HepG2 (cell line): ENCODE results near the gene TEAD1. TPM values are rescaled to one million over a fixed set of nuclear protein-coding genes. Genes with fewer than 3 reads are reported as not detected.
A peak's percentile ranks its signal among the peaks of the same experiment; 100 is the strongest.

Experiments
- CTCF ChIP-seq: sonication (generic); formaldehyde crosslinking; IDR thresholded peaks from 2 replicates; pipeline ENCODE4 v1.5.0; 2020; ENCODE audit warnings: mild to moderate bottlenecking, missing genetic modification reagents, moderate library complexity
- FOXC1 ChIP-seq: sonication (generic); formaldehyde crosslinking; IDR thresholded peaks from 2 replicates; pipeline ENCODE4 v1.8.0; 2022; ENCODE audit warnings: mild to moderate bottlenecking, missing genetic modification reagents, borderline replicate concordance
- GATAD2A ChIP-seq: IDR thresholded peaks from 2 replicates; pipeline ENCODE4 v1.6.1; 2016
- SMAD9 ChIP-seq: sonication (generic); formaldehyde crosslinking; IDR thresholded peaks from 2 replicates; pipeline ENCODE4 v1.5.1; 2020; ENCODE audit warnings: mild to moderate bottlenecking, missing genetic modification reagents
- TEAD3 ChIP-seq: optimal IDR thresholded peaks from 2 replicates; pipeline ENCODE3; 2016; ENCODE audit warnings: borderline replicate concordance
- XRCC5 ChIP-seq: fragments of 200-400 bp; formaldehyde crosslinking; optimal IDR thresholded peaks from 2 replicates; pipeline ENCODE3; 2017; ENCODE audit warnings: mild to moderate bottlenecking, low read length
- ZBTB4 ChIP-seq: sonication (generic); formaldehyde crosslinking; IDR thresholded peaks from 2 replicates; pipeline ENCODE4 v1.4.0; 2020; ENCODE audit warnings: missing genetic modification reagents, mild to moderate bottlenecking, borderline replicate concordance
- ZFP1 ChIP-seq: IDR thresholded peaks from 2 replicates; pipeline ENCODE4 v1.6.1; 2016
- ZFP36L1 ChIP-seq: sonication (generic); formaldehyde crosslinking; IDR thresholded peaks from 2 replicates; pipeline ENCODE4 v1.8.0; 2022; ENCODE audit warnings: mild to moderate bottlenecking, missing genetic modification reagents, moderate library complexity
- ZNF503 ChIP-seq: sonication (generic); formaldehyde crosslinking; IDR thresholded peaks from 2 replicates; pipeline ENCODE4 v1.4.0; 2020; ENCODE audit warnings: missing genetic modification reagents
- ZNF597 ChIP-seq: sonication (generic); formaldehyde crosslinking; IDR thresholded peaks from 2 replicates; pipeline ENCODE4 v1.5.0; 2020; ENCODE audit warnings: missing genetic modification reagents
- ZNF800 ChIP-seq: sonication (generic); formaldehyde crosslinking; IDR thresholded peaks from 2 replicates; pipeline ENCODE4 v1.4.0; 2020; ENCODE audit warnings: missing genetic modification reagents
- ZSCAN20 ChIP-seq: sonication (generic); formaldehyde crosslinking; IDR thresholded peaks from 2 replicates; pipeline ENCODE4 v1.4.0; 2020; ENCODE audit warnings: missing genetic modification reagents, mild to moderate bottlenecking, borderline replicate concordance
- polyA plus RNA-seq, 8 experiments: library from polyadenylated mRNA; depleted of rRNA in 3 of 8; stranded (reverse) in 7 of 8; unstranded in 1 of 8; fragments of >200 nt; fragmentation: Illumina TruSeq in 4 of 8; extraction: Trizol in 4 of 8; gene quantifications; 2 replicates each; pipeline versions ENCODE4 v1.2.1 to v1.2.3, GENCODE V29; 2011 to 2016; ENCODE audit warnings: low read depth in 4 of 8, missing spikeins in 1 of 8, mixed read lengths in 1 of 8; ENCODE audit not compliant: insufficient read depth in 1 of 8
- total RNA-seq, 5 experiments: library from RNA; depleted of rRNA; stranded (reverse); fragments of >200 nt; fragmentation: Illumina TruSeq; extraction: Trizol; gene quantifications; 2 replicates each; pipeline ENCODE4 v1.2.3, GENCODE V29; 2016; ENCODE audit warnings: low read depth in 1 of 5
- TF ChIP-seq, protein P1 (sequence below): IDR thresholded peaks from 2 replicates; pipeline ENCODE4 v1.4.0; 2020; ENCODE audit warnings: mild to moderate bottlenecking, missing genetic modification reagents

The TEAD1 gene
- total and polyA plus RNA-seq, 2 of the 13 experiments (the other 11 are each of a cell fraction or from before 2014, with no cell fraction given) = 20.1 to 30.5 TPM

DNA sequence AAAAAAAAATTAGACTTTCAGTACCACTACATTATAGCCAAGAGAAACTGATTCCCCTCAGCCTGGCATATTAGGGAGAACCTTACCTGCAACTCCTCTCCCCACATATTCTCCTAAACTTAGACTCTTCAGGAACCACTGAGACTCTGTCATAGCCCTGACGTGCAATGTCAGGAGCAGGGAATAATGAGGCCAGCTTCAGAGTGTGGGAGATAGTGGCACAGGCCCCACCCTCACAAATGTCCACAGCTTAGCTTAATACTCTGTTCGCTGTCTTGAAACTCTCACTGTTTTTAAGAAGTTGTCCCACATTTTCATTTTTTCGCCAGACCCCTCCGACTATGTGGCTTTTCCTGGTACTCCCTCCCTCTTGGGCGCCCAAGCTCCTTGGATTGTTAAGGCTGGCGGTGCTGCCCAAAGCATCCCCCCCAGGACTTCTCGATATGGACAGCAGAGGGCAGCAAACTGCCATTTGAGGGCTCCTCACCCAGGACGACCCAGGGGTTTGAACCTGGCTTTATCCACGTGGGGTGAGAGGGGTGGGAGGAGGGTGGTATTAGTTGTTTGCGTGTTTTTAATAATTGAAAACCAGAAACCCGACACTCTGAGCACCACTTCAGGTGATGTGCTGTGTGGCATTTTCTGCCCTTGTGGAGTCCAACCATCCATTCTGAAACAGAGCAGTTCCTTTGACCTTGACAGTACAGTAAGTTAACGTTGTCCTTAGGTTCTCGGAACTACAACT lies 289.7 kb downstream of the TEAD1 start (continued):
- TF ChIP-seq, protein P1, sequence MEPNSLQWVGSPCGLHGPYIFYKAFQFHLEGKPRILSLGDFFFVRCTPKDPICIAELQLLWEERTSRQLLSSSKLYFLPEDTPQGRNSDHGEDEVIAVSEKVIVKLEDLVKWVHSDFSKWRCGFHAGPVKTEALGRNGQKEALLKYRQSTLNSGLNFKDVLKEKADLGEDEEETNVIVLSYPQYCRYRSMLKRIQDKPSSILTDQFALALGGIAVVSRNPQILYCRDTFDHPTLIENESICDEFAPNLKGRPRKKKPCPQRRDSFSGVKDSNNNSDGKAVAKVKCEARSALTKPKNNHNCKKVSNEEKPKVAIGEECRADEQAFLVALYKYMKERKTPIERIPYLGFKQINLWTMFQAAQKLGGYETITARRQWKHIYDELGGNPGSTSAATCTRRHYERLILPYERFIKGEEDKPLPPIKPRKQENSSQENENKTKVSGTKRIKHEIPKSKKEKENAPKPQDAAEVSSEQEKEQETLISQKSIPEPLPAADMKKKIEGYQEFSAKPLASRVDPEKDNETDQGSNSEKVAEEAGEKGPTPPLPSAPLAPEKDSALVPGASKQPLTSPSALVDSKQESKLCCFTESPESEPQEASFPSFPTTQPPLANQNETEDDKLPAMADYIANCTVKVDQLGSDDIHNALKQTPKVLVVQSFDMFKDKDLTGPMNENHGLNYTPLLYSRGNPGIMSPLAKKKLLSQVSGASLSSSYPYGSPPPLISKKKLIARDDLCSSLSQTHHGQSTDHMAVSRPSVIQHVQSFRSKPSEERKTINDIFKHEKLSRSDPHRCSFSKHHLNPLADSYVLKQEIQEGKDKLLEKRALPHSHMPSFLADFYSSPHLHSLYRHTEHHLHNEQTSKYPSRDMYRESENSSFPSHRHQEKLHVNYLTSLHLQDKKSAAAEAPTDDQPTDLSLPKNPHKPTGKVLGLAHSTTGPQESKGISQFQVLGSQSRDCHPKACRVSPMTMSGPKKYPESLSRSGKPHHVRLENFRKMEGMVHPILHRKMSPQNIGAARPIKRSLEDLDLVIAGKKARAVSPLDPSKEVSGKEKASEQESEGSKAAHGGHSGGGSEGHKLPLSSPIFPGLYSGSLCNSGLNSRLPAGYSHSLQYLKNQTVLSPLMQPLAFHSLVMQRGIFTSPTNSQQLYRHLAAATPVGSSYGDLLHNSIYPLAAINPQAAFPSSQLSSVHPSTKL = 0 out of 2 replicates have a peak, but pooled peaks have one; percentile 21
- TF ChIP-seq ZNF800 (no peak), GATAD2A (CRISPR knock-in tag) (peak; percentile 38; the same call in 1 of the 2 replicates), ZFP1 (no peak), SMAD9 (CRISPR knock-in tag) (no peak), FOXC1 (CRISPR knock-in tag) (peak; percentile 48; the same call in 1 of the 2 replicates), ZNF503 (CRISPR knock-in tag) (no peak), ZFP36L1 (CRISPR knock-in tag) (no peak), CTCF (CRISPR knock-in tag) (peak; percentile 95), XRCC5 (peak; percentile 23), TEAD3 (CRISPR knock-in tag) (peak; percentile 49), ZNF597 (no peak), ZSCAN20 (CRISPR knock-in tag) (no peak), ZBTB4 (CRISPR knock-in tag) (no peak)
